SK-N-SH (cell line): ENCODE results near the gene CELF2.

Experiments used
- CTCF ChIP-seq: fragments of 200-600 bp; sonication (generic); IDR thresholded peaks from 2 replicates; pipeline ENCODE4 v1.6.1; 2017; ENCODE audit warnings: antibody characterized with exemption, mild to moderate bottlenecking, moderate library complexity
- EP300 ChIP-seq, 2 experiments: IDR thresholded peaks; 2 replicates each; pipeline versions ENCODE4 v1.4.0 to v1.6.1; 2012; ENCODE audit warnings: borderline replicate concordance in 1 of 2, low read depth in 1 of 2, low read length in 1 of 2
- EZH2phosphoT487 ChIP-seq: fragments of 200-600 bp; sonication (generic); IDR thresholded peaks from 2 replicates; pipeline ENCODE4 v1.6.1; 2017; ENCODE audit warnings: low read depth, mixed run types, mild to moderate bottlenecking, antibody characterized with exemption, moderate library complexity, borderline replicate concordance
- FOXM1 ChIP-seq: IDR thresholded peaks from 2 replicates; pipeline ENCODE4 v1.4.0; 2012; ENCODE audit warnings: low read depth, mild to moderate bottlenecking
- IRF3 ChIP-seq: fragments of 150-350 bp; IDR thresholded peaks from 2 replicates; pipeline ENCODE4 v1.6.1; 2016; ENCODE audit warnings: mild to moderate bottlenecking, low read depth, low read length
- MAX ChIP-seq: IDR thresholded peaks from 2 replicates; pipeline ENCODE4 v1.4.0; 2012; ENCODE audit warnings: low read depth
- POLR2AphosphoS5 ChIP-seq: IDR thresholded peaks from 2 replicates; pipeline ENCODE4 v1.6.1; 2012; ENCODE audit warnings: low read depth, low read length
- REST ChIP-seq: IDR thresholded peaks from 2 replicates; pipeline ENCODE4 v1.6.1; 2012; ENCODE audit warnings: mild to moderate bottlenecking, low read depth, low read length, moderate library complexity
- RFX5 ChIP-seq: IDR thresholded peaks from 2 replicates; pipeline ENCODE4 v1.6.1; 2012; ENCODE audit warnings: mild to moderate bottlenecking, improper control_type of control experiment, low read length
- RXRA ChIP-seq: IDR thresholded peaks from 2 replicates; pipeline ENCODE4 v1.4.0; 2012; ENCODE audit warnings: low read depth, mild to moderate bottlenecking, borderline replicate concordance
- SIN3A ChIP-seq: IDR thresholded peaks from 2 replicates; pipeline ENCODE4 v1.6.1; 2012; ENCODE audit warnings: low read depth, mild to moderate bottlenecking, low read length, moderate library complexity, borderline replicate concordance
- TAF1 ChIP-seq: IDR thresholded peaks from 2 replicates; pipeline ENCODE4 v1.6.1; 2012; ENCODE audit warnings: low read depth, mild to moderate bottlenecking, low read length, moderate library complexity, borderline replicate concordance
- TCF12 ChIP-seq: IDR thresholded peaks from 2 replicates; pipeline ENCODE4 v1.4.0; 2012
- YY1 ChIP-seq: IDR thresholded peaks from 2 replicates; pipeline ENCODE4 v1.4.0; 2012; ENCODE audit warnings: low read depth, mild to moderate bottlenecking

- TF ChIP-seq RFX5 (no peak), REST (no peak), POLR2AphosphoS5 (no peak), YY1 (no peak), CTCF (no peak), IRF3 (no peak), FOXM1 (no peak), TAF1 (no peak), SIN3A (no peak), MAX (no peak), EP300 (IDR thresholded peaks at IDR 0.05; ENCODE audit: borderline replicate concordance in 1 of 2, low read depth in 1 of 2, low read length in 1 of 2) (no peak), TCF12 (no peak), EZH2phosphoT487 (no peak), RXRA (no peak)
These were observed 363.8 kb downstream of the CELF2 start for GRCh38 chr10:11381511-11381910.
